IMR-90 (cell line): ENCODE results near the gene KRTAP10-1. TPM values are rescaled to one million over a fixed set of nuclear protein-coding genes. Genes with fewer than 3 reads are reported as not detected.

Experiments used
- ATAC-seq: fragments of 200-7000 bp; cut with Tn5 transposase; 2 replicates; pipeline ENCODE4 v1.9.1; 2020; ENCODE audit warnings: low read depth, mild to moderate bottlenecking, moderate library complexity
- BruUV-seq: library from RNA; stranded (reverse); fragments of 400-500 nt; replicated peaks from 2 replicates; lab custom pipeline; 2021; lab: Mats Ljungman, UMichigan
- CTCF ChIA-PET: fragments of 300-600 bp; formaldehyde crosslinking; extraction: SDS; loops from one replicate; lab custom pipeline; 2021; ENCODE audit warnings: antibody characterized with exemption; lab: Yijun Ruan, JAX
- POLR2A ChIA-PET: fragments of 300-600 bp; sonication (Branson Sonifier 250); formaldehyde crosslinking; loops from one replicate; lab custom pipeline; 2022; ENCODE audit warnings: antibody characterized with exemption; ENCODE audit not compliant: unreplicated experiment; lab: Charles Lee
- DNase-seq: peaks from one replicate; pipeline ENCODE4 v3.0.0; 2013
- H2AFZ ChIP-seq: replicated peaks from 2 replicates; pipeline ENCODE3; 2013; ENCODE audit warnings: low read length, mild to moderate bottlenecking; ENCODE audit not compliant: poor library complexity
- H2AK5ac ChIP-seq: 2 replicates; pipeline ENCODE4 v1.6.1; 2013; ENCODE audit warnings: low read depth, low read length, inconsistent platforms
- H2AK9ac ChIP-seq: replicated peaks from 2 replicates; pipeline ENCODE3; 2013; ENCODE audit warnings: mild to moderate bottlenecking, low read depth, low read length, moderate library complexity; ENCODE audit not compliant: poor library complexity
- H2BK120ac ChIP-seq: 2 replicates; pipeline ENCODE4 v1.6.1; 2013; ENCODE audit warnings: low read depth, low read length, inconsistent platforms
- H2BK15ac ChIP-seq: 3 replicates; pipeline ENCODE4 v1.6.1; 2013; ENCODE audit warnings: low read depth, low read length, inconsistent platforms
- H2BK20ac ChIP-seq: 2 replicates; pipeline ENCODE4 v1.6.1; 2013; ENCODE audit warnings: low read depth, mild to moderate bottlenecking, inconsistent platforms, low read length, moderate library complexity
- H2BK5ac ChIP-seq: 2 replicates; pipeline ENCODE4 v1.6.1; 2013; ENCODE audit warnings: mild to moderate bottlenecking, low read depth, low read length, inconsistent platforms; ENCODE audit not compliant: poor library complexity, severe bottlenecking
- H3K14ac ChIP-seq: replicated peaks from 2 replicates; pipeline ENCODE4 v1.6.1; 2013; ENCODE audit warnings: low read depth, low read length, inconsistent platforms
- H3K18ac ChIP-seq: 2 replicates; pipeline ENCODE4 v1.6.1; 2013; ENCODE audit warnings: low read depth, low read length, control low read depth
- H3K23ac ChIP-seq: 2 replicates; pipeline ENCODE4 v1.6.1; 2013; ENCODE audit warnings: low read depth, low read length, inconsistent platforms
- H3K27ac ChIP-seq: 2 replicates; pipeline ENCODE4 v1.5.1; 2013; ENCODE audit warnings: mild to moderate bottlenecking, control low read depth, low read length; ENCODE audit not compliant: insufficient read depth
- H3K27me3 ChIP-seq: 2 replicates; pipeline ENCODE4 v1.6.1; 2013; ENCODE audit warnings: low read length; ENCODE audit not compliant: control insufficient read depth, insufficient read depth
- H3K36me3 ChIP-seq: 2 replicates; pipeline ENCODE4 v1.6.1; 2013; ENCODE audit warnings: low read length, mixed read lengths; ENCODE audit not compliant: control insufficient read depth, insufficient read depth
- H3K4ac ChIP-seq: 2 replicates; pipeline ENCODE4 v1.6.1; 2013; ENCODE audit warnings: low read depth, low read length, inconsistent platforms
- H3K4me1 ChIP-seq: 2 replicates; pipeline ENCODE4 v1.6.1; 2013; ENCODE audit warnings: low read length, mixed read lengths; ENCODE audit not compliant: control insufficient read depth, insufficient read depth
- H3K4me2 ChIP-seq: 2 replicates; pipeline ENCODE4 v1.6.1; 2013; ENCODE audit warnings: low read depth, mild to moderate bottlenecking, control low read depth, low read length, moderate library complexity
- H3K4me3 ChIP-seq: 2 replicates; pipeline ENCODE4 v1.5.1; 2013; ENCODE audit warnings: low read depth, mild to moderate bottlenecking, control low read depth, low read length, moderate library complexity; ENCODE audit not compliant: insufficient read depth
- H3K56ac ChIP-seq: 2 replicates; pipeline ENCODE4 v1.6.1; 2013; ENCODE audit warnings: low read length, inconsistent platforms; ENCODE audit not compliant: insufficient read depth; ENCODE audit errors: extremely low read depth
- H3K79me1 ChIP-seq, 2 experiments: 2 replicates each; pipeline ENCODE4 v1.6.1; 2013; ENCODE audit warnings: low read length in 2 of 2, inconsistent platforms in 1 of 2, low read depth in 1 of 2
- H3K9ac ChIP-seq: 2 replicates; pipeline ENCODE4 v1.6.1; 2013; ENCODE audit warnings: low read depth, low read length, control low read depth
- H3K9me1 ChIP-seq: 2 replicates; pipeline ENCODE4 v1.6.1; 2013; ENCODE audit warnings: low read length, inconsistent platforms; ENCODE audit not compliant: insufficient read depth
- H3K9me3 ChIP-seq: 2 replicates; pipeline ENCODE4 v1.6.1; 2013; ENCODE audit warnings: low read length; ENCODE audit not compliant: control insufficient read depth, insufficient read depth
- H4K20me1 ChIP-seq: 2 replicates; pipeline ENCODE4 v1.6.1; 2013; ENCODE audit warnings: low read length, inconsistent platforms; ENCODE audit not compliant: insufficient read depth
- H4K5ac ChIP-seq: 2 replicates; pipeline ENCODE4 v1.6.1; 2013; ENCODE audit warnings: mild to moderate bottlenecking, low read depth, low read length, control low read depth
- H4K8ac ChIP-seq, 2 experiments: 2 replicates each; pipeline ENCODE4 v1.6.1; 2013; ENCODE audit warnings: low read depth in 2 of 2, low read length in 2 of 2, control low read depth in 1 of 2, inconsistent platforms in 1 of 2
- H4K91ac ChIP-seq: 2 replicates; pipeline ENCODE4 v1.6.1; 2013; ENCODE audit warnings: low read depth, low read length, inconsistent platforms; ENCODE audit not compliant: insufficient read depth
- CEBPB ChIP-seq: IDR thresholded peaks from 2 replicates; pipeline ENCODE4 v1.6.1; 2012; ENCODE audit warnings: low read depth, low read length, improper control_type of control experiment
- MXI1 ChIP-seq: IDR thresholded peaks from 2 replicates; pipeline ENCODE4 v1.6.1; 2012; ENCODE audit warnings: low read depth, mild to moderate bottlenecking, low read length, moderate library complexity, borderline replicate concordance
- POLR2A ChIP-seq: IDR thresholded peaks from 2 replicates; pipeline ENCODE4 v1.6.1; 2012; ENCODE audit warnings: mild to moderate bottlenecking, low read depth, low read length
- RFX5 ChIP-seq: IDR thresholded peaks from 2 replicates; pipeline ENCODE4 v1.8.0; 2012; ENCODE audit warnings: low read depth, mild to moderate bottlenecking, low read length, moderate library complexity
- WGBS, 2 experiments: methylation state at CpG; one replicate each; pipeline versions ENCODE4 v1.1.5 to v1.1.7; 2013; ENCODE audit warnings: missing lambda C conversion rate in 2 of 2; ENCODE audit not compliant: insufficient read length in 1 of 2; ENCODE audit errors: extremely low coverage in 2 of 2; 5-methylcytosine and 5-hydroxymethylcytosine counted together
- dilution Hi-C: fragments of 300-500 bp; cut with HindIII; formaldehyde crosslinking; loops from one replicate; pipeline ENCODE4 v1.14.3; 2018; ENCODE audit warnings: low sequenced_read_pairs; ENCODE audit not compliant: unreplicated experiment
- in situ Hi-C: fragments of 300-500 bp; cut with MboI; formaldehyde crosslinking; loops from 3 replicates; pipeline ENCODE4 v1.14.3; 2019; ENCODE audit warnings: low sequenced_read_pairs, inconsistent platforms, mixed read lengths
- intact Hi-C: fragments of 100-400 bp; cut with micrococcal nuclease; formaldehyde crosslinking; loops from 2 replicates; pipeline ENCODE4 v1.10.0; 2022
- polyA plus RNA-seq, 3 experiments: library from polyadenylated mRNA; depleted of rRNA; stranded (reverse); fragments of >200 nt; gene quantifications; 2 replicates each; pipeline ENCODE4 v1.2.3, GENCODE V29; 2012; ENCODE audit warnings: low replicate concordance in 1 of 3
- total RNA-seq: library from RNA; depleted of rRNA; stranded (reverse); fragments of >200 nt; gene quantifications from 2 replicates; pipeline ENCODE4 v1.2.3, GENCODE V29; 2012

The KRTAP10-1 gene
- total and polyA plus RNA-seq, 2 of the 4 experiments (the other 2 are of a cell fraction): not detected

- peaks cover 3% of the 10 kb centered on the region for H3K9me3 ChIP-seq
- no peak overlapping the region for H2BK15ac ChIP-seq
- CTCF ChIA-PET: no interaction called here
- no peak overlapping the region for H3K27ac ChIP-seq
- no peak overlapping the region for H3K4ac ChIP-seq
- BruUV-seq: no TSS peak
- H2BK20ac ChIP-seq: no peak overlapping the region
- no peaks in the 10 kb centered on the region for H3K79me1 ChIP-seq
- H3K9ac ChIP-seq: no peak overlapping the region
- intact Hi-C loops (no loop called here), dilution Hi-C loops (no loop called here), in situ Hi-C loops (no loop called here)
- no peak overlapping the region for H2BK120ac ChIP-seq
- H2BK5ac ChIP-seq: no peak overlapping the region
- H4K5ac ChIP-seq: no peak overlapping the region
- no peak overlapping the region for H2AK5ac ChIP-seq
- no peak for DNase-seq
- no peak for TF ChIP-seq POLR2A
- no peak for TF ChIP-seq RFX5
- TF ChIP-seq CEBPB: no peak
- TF ChIP-seq MXI1: no peak
- H4K20me1 ChIP-seq: no peaks in the 10 kb centered on the region
- POLR2A ChIA-PET: no interaction called here
- H3K23ac ChIP-seq: no peak overlapping the region
- H3K18ac ChIP-seq: no peak overlapping the region
- H3K4me2 ChIP-seq: no peak overlapping the region
- H3K36me3 ChIP-seq: no peaks in the 10 kb centered on the region
- H3K27me3 ChIP-seq: peaks cover 3% of the 10 kb centered on the region; the same call in 1 of the 2 replicates
- 17% methylated on average over 1 of the region's 3 CpGs; no CpG with 5 or more reads in 1 of the 2 experiments for WGBS, 2 experiments
- H4K91ac ChIP-seq: no peak overlapping the region
- no peak for ATAC-seq
- H3K4me3 ChIP-seq: no peak overlapping the region
- no peaks in the 10 kb centered on the region for H3K9me1 ChIP-seq
- no peak overlapping the region for H4K8ac ChIP-seq
- no peaks in the 10 kb centered on the region for H3K4me1 ChIP-seq
- H3K14ac ChIP-seq: no peak overlapping the region
- no peak overlapping the region for H3K56ac ChIP-seq
- H2AK9ac ChIP-seq: no peak overlapping the region
- H2AFZ ChIP-seq: no peak overlapping the region
These were observed 45.9 kb upstream of the KRTAP10-1 start for GRCh38 chr21:44585892-44586291.
